Activated naive CD4-positive, alpha-beta T cell treated with anti-CD3 and anti-CD28 coated beads, Interleukin-2, amount 50 U/mL, for 24 hours (primary cell): ENCODE data around the gene PSMC5.
"Not testable (repeated sequence)": the region's sequence is repeated elsewhere in the genome, so short reads cannot be mapped to it uniquely, and the experiment has no call there.

ENCODE experiments used
- H3K27ac Mint-ChIP-seq: one replicate; pipeline ENCODE4 v1.8.0; 2021; ENCODE audit warnings: mild to moderate bottlenecking, mixed read lengths
- H3K27me3 Mint-ChIP-seq: one replicate; pipeline ENCODE4 v1.8.0; 2021; ENCODE audit warnings: mixed read lengths
- H3K36me3 Mint-ChIP-seq: one replicate; pipeline ENCODE4 v1.8.0; 2021; ENCODE audit warnings: mixed read lengths
- H3K4me1 Mint-ChIP-seq: one replicate; pipeline ENCODE4 v1.8.0; 2021; ENCODE audit warnings: mixed read lengths
- H3K4me3 Mint-ChIP-seq: one replicate; pipeline ENCODE4 v1.8.0; 2021; ENCODE audit warnings: mild to moderate bottlenecking, mixed read lengths
- H3K9me3 Mint-ChIP-seq: one replicate; pipeline ENCODE4 v1.8.0; 2021; ENCODE audit warnings: mixed read lengths

The PSMC5 gene

GRCh38 chr17:63870292-63870665 is 43.0 kb downstream of the PSMC5 start:
- H3K4me3 Mint-ChIP-seq, H3K27me3 Mint-ChIP-seq: not testable (repeated sequence)

GRCh38 chr17:63871646-63872365 is 44.6 kb downstream of the PSMC5 start:
- H3K36me3 Mint-ChIP-seq, H3K27ac Mint-ChIP-seq, H3K4me3 Mint-ChIP-seq, H3K27me3 Mint-ChIP-seq, H3K9me3 Mint-ChIP-seq, H3K4me1 Mint-ChIP-seq: not testable (repeated sequence)

More at GRCh38 chr17:63870292-63870665, 43.0 kb downstream of the PSMC5 start:
- H3K36me3 Mint-ChIP-seq, H3K9me3 Mint-ChIP-seq, H3K27ac Mint-ChIP-seq, H3K4me1 Mint-ChIP-seq: not testable (repeated sequence)

- not testable (repeated sequence) for H3K4me1 Mint-ChIP-seq, H3K9me3 Mint-ChIP-seq, H3K4me3 Mint-ChIP-seq, H3K27me3 Mint-ChIP-seq, H3K27ac Mint-ChIP-seq, H3K36me3 Mint-ChIP-seq
Observed at GRCh38 chr17:63873577-63873976, 46.3 kb downstream of the PSMC5 start, which contains the start of gene CSH2. TSS of gene CSH2 (minus strand) at chr17:63873677. CDS start at chr17:63873614, 63 bp downstream.

GRCh38 chr17:63874061-63874626 is 46.9 kb downstream of the PSMC5 start:
- H3K27ac Mint-ChIP-seq = not testable (repeated sequence)

GRCh38 chr17:63874693-63875092 is 47.5 kb downstream of the PSMC5 start:
- not testable (repeated sequence) for H3K4me3 Mint-ChIP-seq, H3K27ac Mint-ChIP-seq, H3K9me3 Mint-ChIP-seq, H3K27me3 Mint-ChIP-seq, H3K4me1 Mint-ChIP-seq, H3K36me3 Mint-ChIP-seq

More at GRCh38 chr17:63874061-63874626, 46.9 kb downstream of the PSMC5 start:
- not testable (repeated sequence) for H3K27me3 Mint-ChIP-seq, H3K4me3 Mint-ChIP-seq, H3K9me3 Mint-ChIP-seq, H3K4me1 Mint-ChIP-seq, H3K36me3 Mint-ChIP-seq

- not testable (repeated sequence) for H3K4me1 Mint-ChIP-seq, H3K4me3 Mint-ChIP-seq, H3K9me3 Mint-ChIP-seq, H3K27me3 Mint-ChIP-seq, H3K27ac Mint-ChIP-seq, H3K36me3 Mint-ChIP-seq
Observed at GRCh38 chr17:63878413-63878812, 51.2 kb downstream of the PSMC5 start.

GRCh38 chr17:63880706-63881105 is 53.5 kb downstream of the PSMC5 start:
- H3K36me3 Mint-ChIP-seq = no peaks in the 10 kb centered on the region
- peaks cover 3% of the 10 kb centered on the region for H3K4me1 Mint-ChIP-seq
- peaks cover 2% of the 10 kb centered on the region for H3K27me3 Mint-ChIP-seq
- H3K9me3 Mint-ChIP-seq = no peaks in the 10 kb centered on the region
- no peak overlapping the region for H3K27ac Mint-ChIP-seq
- H3K4me3 Mint-ChIP-seq = no peak overlapping the region

- not testable (repeated sequence) for H3K27me3 Mint-ChIP-seq, H3K4me3 Mint-ChIP-seq, H3K27ac Mint-ChIP-seq, H3K36me3 Mint-ChIP-seq, H3K4me1 Mint-ChIP-seq, H3K9me3 Mint-ChIP-seq
Observed at GRCh38 chr17:63881337-63881736, 54.1 kb downstream of the PSMC5 start.
